Measurements from ENCODE around the gene WFDC10A.
"Not testable (repeated sequence)": the region's sequence is repeated elsewhere in the genome, so short reads cannot be mapped to it uniquely, and the experiment has no call there.

GRCh38 chr20:45645869-45646268 lies 16.3 kb downstream of the WFDC10A start:
- not testable (repeated sequence) for TF ChIP-seq EZH2phosphoT487 (IDR thresholded peaks at IDR 0.05; ENCODE audit: insufficient read depth, low read depth); EZH2 (IDR thresholded peaks at IDR 0.05; ENCODE audit: insufficient read depth, poor library complexity, severe bottlenecking)
